Eye (tissue), 1 donor: Measurements from ENCODE around the gene EFNA1.

Source experiments
- DNase-seq: peaks from one replicate; pipeline ENCODE4 v3.0.0-alpha.2; 2015

Gene EFNA1, protein sequence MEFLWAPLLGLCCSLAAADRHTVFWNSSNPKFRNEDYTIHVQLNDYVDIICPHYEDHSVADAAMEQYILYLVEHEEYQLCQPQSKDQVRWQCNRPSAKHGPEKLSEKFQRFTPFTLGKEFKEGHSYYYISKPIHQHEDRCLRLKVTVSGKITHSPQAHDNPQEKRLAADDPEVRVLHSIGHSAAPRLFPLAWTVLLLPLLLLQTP

DNA sequence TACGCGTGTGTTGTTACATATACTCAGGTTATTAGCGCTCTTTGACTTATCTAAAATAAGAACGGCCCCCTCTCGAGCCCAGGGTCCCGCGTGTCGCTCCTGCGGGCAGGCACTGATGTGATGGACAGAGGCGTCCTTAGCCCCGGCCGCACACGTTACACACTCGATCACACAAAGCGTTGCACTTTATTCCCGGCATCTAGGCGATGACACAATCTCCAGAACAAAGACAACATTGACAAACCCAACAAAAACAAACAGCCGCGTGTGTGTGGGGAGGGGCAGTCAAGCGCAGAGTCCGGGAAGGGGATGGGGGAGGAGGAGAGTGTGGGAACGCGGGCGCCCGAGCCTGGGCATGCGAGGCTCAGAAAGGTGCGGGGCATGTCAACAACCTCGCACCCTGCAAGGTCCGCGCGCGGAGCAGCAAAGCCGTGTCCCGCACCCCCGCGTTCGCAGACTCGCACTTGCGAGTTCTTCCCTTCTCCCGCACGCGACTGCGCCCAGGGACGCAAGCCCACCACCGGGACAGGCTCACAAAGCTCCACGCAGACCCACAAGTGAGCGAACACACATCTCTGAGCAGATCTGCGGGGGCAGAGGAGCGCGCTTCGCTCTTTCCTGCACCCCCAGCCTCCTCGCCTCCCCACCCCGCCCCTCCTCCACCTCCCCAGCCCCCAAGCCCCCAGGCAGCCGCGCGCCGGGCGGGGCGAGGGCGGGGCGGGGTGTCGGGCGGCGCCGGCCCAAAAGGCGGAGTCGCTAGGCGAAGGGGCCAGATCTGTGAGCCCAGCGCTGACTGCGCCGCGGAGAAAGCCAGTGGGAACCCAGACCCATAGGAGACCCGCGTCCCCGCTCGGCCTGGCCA lies at the start of gene EFNA1:
TSS of gene EFNA1 (plus strand) at position 772 of the 862 bp plus-strand sequence. CDS start 102 bp downstream, outside the sequence.
- peak; percentile 83 for DNase-seq

DNA sequence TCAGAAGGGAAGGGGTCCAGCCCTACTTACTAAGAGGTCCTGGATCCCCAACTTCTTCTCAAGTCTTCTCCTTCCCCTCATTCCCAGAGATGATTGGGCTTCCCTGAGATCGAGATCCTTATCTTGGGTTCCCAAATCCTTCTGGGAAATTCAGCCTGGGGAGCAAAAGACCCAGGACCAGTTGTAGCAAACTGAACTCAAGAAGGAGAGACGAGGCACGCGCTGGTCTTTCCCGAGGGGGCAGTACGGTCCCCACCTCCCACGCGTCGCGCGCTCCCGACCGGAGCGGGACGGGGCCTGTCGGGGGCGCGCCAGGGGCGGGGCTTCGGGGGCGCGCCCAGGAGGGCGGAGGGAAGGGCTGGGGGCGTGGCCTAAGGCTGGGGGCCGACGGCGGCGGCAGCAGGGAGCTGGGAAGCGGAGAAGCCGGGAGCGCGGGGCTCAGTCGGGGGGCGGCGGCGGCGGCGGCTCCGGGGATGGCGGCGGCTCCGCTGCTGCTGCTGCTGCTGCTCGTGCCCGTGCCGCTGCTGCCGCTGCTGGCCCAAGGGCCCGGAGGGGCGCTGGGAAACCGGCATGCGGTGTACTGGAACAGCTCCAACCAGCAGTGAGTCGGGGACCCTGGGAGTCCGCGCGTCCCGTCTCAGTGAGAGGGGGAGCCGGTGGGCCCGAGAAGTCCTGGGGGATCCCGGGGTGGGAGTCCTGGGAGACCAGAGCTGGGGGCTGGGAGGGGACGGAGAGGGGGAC lies 49.0 kb upstream of the EFNA1 start, which contains the start of gene EFNA3:
TSS of gene EFNA3 (plus strand) at position 369 of the 741 bp plus-strand sequence. CDS start at position 474, 105 bp downstream.
- peak; percentile 89 for DNase-seq

DNA sequence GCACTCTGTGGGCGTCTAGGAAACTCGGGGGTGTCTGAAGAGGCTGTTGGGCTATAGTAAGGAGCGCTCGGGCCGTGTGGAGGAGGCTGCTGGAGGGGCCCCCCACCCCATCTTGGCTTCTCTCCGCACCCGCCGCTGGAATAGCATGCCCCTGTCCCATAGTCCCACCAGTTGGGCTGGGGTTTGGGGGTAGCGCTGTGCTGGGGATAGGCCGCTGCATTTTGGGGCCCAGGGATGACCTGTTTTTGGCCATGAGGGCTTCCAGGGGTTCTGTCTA lies 48.5 kb upstream of the EFNA1 start:
- DNase-seq, result peak; percentile 42

DNA sequence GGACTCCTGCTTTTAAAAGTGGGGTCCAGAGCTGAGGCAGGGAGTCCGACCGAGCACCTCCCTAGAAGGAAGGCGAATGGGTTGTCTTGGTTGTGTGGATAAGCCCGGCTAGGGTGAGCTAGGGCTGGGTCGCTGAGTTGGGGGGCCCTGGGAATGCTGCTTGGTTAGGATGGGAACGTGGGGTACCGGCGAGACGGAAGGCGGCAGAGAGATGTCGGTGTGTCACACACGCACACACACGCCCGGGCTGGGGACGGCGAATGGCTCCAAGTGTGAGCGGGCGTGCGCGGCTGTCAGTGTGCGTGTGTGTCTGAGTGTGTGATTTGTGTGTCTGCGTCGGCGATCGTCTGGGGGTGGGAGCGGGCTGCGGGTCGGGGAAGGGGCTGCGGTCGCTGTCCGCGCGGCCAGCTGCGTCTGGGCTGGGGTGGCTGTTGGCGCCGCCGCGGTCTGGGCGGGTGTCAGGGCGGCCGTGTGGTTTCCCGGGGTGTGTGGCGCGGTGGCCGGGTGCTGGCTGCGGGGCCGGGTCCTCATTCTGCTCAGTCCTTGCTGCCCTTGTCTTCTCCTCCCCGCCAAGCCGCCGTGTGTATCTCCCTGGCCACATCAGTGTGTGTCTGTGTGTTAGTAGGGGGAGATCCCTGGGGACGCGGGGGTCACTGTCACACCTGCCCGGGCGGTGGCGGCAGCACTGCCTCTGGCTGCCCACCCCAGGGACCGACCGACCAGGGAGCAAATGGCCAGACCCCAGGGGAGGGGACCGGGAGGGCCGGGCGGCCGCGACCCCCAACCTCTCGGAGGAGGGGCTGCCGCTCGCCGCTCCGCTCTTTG lies 48.0 kb upstream of the EFNA1 start:
- peak; percentile 74 for DNase-seq

DNA sequence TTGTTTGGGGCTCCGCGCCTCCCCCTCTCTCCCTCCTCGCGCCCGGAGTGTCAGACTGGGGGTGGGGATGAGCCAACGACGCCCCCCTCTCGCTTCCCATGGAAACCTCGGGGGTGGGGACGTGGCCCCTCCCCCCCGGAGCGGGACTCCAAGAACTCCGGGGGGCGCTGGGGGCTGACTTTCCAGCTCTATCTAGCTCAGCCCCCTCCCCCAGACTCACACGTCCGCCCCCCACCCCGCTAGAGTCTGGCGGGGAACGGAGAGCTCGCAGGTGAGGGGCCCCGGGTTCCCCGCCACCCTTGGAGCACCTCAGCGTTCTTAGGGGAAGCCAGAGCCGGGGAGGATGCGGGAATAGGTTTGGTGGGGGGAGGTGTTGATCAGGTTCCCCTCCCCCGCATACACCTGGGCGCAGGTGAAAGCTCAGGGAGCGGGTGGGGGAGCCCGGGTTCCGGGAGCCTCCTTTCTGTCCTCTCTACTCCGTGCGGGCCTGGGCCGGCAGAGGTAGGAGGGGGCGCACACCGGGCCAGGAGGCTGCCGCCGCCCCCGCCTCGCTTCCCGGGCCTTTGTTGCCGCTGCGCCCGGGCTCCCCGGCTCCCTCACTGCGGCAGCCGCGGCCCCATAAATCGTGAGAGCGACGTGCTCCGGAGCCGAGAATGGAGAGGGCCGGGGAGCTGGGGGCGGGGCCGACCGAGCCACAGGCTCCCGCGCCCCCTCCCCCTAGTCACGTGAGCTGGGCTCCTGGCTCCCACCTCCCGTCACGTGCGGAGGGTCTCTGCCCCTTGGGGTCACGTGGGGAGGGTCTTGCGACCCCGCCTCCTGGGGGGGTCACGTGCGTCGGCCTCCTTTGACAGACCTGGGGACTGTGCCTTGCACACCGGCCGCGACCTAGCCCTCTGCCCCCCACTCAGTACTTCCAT lies 47.1 kb upstream of the EFNA1 start:
- DNase-seq, result peak; percentile 95

DNA sequence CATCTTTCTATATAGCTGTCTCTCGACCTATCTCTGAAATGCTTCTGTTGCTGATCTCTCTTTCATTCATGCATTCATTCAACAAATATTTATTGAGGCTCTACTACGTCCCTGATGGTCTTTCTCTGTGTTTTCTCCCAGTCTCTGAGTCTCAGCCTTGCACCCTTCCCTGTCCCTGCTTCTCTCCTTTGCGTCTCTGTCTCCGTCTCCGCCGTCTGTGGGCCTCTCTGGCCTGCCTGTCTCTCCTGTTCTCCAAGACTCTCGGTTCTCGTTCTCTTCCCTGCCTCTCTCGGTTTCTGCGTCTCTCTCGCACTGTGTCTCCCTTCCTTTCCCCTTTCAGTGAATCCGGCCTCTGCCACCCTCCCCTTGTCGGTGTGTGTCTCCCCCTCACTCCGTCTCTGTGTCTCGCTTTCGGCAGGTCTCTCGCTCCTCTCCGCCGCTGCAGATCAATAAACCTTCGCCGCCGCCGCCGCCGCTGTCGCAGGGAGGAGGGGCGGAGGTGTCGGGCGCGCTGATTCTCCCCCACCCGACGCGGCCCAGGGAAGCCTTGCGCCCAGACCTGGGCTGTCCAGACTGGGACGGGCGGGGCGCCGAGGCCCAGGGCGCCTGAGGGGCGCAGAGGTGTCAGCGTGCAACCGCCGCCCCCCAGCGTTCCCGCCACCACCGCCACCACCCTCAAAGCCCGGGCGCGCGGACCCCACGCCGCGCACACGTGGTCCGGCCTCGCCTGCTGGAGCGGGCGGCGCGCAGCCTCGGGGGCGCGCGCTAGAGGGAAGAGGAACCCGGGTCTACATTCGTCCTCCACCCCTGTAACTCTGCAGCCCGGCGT lies 46.0 kb upstream of the EFNA1 start:
- DNase-seq, result peak; percentile 72

DNA sequence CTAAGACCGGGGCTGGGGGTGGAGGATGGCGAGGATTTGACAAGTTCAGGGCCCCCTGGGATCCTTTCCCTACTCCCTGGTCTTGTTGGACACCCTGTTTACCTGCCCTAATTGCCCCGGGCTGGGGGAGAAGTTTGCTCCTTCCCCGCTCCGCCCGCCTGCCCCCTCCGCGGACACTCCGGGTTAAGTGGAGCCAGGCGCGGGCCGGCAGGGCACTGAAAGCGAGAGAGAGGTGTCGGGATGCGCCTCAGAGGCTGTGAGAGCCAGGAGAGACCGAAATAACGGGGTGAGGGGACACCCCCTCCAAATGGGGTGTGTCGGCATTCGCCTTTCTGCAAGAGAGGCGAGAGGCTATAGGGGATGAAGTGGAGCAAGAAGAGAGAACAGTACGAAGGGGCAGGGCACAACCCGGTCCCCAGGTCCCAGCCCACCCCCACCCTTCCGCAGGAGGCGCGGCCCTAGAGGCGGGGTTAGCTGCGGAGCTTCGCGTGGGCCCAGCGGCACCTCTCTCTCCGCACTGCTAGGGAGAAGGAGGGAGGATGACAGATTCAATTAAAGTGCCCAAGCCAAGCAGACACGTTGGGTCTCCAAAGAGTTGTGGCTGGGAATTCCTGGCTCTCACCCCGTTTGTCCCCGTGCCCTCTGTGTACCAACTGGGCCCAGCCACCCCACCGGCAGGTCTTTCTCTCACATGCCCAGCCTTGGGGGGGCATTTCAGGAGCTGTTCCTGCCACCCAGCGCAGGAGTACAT lies 45.2 kb upstream of the EFNA1 start:
- peak; percentile 59 for DNase-seq

DNA sequence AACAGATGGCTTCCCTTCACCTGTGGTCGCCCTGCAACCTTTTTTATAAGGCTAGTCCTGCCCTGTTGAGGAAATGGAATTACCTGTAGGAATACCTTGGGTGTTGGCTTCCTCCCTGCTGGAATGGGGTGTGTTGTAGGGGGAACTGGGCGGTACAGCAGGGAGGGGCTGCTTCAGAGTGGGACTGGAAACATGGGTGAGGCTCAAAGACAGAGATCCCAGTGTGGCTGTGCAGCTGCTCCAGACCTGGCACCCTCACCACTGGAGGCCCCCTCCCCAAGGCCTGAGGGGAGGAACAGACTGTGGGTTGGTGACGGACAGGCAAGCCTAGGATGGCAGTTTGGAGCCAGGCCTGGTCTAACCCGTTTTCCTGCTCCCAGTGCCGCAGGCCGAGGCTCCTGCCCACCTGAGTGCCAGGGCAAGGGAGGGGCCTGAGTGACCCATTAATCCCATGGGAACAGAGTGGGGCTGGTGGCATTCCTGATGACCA lies 44.6 kb upstream of the EFNA1 start:
- no peak for DNase-seq

DNA sequence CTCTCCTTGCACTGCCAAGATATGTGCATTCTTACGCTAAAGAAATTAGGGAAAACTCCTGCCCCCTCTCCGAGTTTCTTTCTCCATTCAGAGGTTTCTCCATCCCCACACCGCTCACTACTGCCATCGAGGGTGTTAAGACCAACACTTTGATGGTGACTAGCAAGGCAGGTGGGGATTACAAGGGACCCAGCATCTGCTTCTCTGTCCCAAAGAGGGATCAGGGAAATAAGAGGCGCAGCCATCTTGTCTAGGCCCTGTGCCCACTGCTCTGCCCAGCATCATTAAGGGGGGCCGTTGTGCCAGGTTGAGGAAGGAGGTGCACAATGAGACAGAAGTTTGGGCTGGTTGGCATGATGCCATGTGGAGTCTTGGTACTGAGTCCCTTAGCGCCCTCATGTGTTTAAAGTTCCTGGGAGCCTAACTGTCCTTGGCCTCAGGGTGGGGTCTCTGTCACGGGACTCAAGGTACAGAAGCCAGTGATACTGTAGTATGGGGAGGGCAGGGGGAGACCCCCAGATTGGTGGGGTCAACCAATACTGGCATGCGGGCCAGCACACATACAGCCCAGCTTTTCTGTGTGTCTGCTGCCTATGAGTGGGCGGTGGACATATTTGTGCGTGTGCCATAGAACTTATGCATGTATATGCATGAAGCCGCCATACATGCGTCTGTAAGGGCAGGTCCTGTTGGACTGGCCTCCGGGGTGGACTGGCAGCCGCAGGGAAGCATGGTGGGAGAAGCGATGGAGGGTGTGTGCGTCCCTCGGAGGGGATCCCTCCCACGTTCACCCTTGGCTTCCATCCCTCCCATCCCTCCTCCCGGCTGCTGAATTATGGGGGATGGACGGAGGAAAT lies 43.6 kb upstream of the EFNA1 start:
- no peak for DNase-seq

DNA sequence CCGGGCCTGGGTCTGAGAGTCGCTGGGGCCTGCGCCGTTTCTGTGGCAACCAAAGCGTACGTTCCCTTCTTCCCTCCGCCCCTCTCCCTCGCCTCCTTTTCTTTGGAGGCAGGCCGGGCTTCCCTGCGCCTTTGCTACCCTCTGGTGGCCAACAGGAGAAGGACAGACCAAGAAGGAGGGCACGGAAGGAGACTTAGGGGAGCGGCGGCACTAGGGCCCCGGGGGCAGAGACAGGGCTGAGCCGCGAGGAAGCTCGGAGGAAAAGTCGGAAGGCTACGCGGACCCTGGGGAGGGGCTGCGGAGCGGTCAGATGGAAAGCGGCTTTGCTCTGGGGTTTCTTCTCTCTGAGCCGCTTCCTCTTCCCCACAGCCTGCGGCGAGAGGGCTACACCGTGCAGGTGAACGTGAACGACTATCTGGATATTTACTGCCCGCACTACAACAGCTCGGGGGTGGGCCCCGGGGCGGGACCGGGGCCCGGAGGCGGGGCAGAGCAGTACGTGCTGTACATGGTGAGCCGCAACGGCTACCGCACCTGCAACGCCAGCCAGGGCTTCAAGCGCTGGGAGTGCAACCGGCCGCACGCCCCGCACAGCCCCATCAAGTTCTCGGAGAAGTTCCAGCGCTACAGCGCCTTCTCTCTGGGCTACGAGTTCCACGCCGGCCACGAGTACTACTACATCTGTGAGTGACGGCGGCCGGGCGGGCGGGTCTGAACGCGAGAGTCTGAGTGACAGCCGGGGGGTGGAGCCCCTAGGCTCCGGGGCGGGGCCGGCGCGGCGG lies 42.8 kb upstream of the EFNA1 start:
- peak; percentile 100 for DNase-seq

DNA sequence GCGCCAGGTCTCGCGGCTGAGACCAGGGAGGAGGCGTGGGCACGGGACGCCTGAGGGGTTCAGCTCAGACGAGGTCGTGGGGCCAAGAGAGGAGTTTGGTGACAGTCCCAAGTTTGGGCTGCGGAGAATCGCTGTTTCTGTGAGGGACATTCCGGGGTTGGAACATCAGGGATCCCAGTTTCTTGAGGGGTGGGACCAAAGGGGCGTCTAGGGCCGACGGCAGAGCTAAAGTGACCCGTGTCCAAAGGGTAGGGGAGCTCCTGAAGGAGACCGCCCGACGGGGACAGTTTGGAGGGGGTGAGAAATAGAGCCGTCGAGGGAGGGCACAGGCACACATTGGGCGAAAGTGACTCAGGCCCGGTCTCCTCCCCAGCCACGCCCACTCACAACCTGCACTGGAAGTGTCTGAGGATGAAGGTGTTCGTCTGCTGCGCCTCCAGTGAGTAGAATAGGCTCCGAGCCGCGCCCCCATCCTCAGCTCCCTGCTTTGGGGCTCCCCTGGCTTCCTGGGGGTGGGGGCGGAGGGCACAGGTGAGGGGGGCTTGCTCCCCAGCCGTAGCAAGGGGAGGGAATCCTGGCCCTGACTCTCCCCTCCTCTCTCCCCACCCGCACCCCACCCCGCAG lies 42.1 kb upstream of the EFNA1 start:
- DNase-seq, result no peak

DNA sequence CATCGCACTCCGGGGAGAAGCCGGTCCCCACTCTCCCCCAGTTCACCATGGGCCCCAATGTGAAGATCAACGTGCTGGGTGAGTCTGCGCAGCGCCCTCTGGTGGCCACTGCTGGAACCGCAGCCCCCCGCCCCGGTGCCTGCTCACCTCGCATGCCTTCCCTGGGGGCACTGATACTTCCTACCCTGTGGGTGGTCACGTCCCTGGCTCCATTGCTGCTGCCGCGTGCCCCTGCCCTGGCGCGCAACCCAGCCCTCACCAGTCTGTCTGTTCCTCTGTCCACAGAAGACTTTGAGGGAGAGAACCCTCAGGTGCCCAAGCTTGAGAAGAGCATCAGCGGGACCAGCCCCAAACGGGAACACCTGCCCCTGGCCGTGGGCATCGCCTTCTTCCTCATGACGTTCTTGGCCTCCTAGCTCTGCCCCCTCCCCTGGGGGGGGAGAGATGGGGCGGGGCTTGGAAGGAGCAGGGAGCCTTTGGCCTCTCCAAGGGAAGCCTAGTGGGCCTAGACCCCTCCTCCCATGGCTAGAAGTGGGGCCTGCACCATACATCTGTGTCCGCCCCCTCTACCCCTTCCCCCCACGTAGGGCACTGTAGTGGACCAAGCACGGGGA lies 41.4 kb upstream of the EFNA1 start:
- DNase-seq, result peak; percentile 86

DNA sequence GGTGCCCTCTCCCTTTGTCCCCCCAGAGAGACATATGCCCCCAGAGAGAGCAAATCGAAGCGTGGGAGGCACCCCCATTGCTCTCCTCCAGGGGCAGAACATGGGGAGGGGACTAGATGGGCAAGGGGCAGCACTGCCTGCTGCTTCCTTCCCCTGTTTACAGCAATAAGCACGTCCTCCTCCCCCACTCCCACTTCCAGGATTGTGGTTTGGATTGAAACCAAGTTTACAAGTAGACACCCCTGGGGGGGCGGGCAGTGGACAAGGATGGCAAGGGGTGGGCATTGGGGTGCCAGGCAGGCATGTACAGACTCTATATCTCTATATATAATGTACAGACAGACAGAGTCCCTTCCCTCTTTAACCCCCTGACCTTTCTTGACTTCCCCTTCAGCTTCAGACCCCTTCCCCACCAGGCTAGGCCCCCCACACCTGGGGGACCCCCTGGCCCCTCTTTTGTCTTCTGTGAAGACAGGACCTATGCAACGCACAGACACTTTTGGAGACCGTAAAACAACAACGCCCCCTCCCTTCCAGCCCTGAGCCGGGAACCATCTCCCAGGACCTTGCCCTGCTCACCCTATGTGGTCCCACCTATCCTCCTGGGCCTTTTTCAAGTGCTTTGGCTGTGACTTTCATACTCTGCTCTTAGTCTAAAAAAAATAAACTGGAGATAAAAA lies 40.7 kb upstream of the EFNA1 start:
- DNase-seq, result no peak

DNA sequence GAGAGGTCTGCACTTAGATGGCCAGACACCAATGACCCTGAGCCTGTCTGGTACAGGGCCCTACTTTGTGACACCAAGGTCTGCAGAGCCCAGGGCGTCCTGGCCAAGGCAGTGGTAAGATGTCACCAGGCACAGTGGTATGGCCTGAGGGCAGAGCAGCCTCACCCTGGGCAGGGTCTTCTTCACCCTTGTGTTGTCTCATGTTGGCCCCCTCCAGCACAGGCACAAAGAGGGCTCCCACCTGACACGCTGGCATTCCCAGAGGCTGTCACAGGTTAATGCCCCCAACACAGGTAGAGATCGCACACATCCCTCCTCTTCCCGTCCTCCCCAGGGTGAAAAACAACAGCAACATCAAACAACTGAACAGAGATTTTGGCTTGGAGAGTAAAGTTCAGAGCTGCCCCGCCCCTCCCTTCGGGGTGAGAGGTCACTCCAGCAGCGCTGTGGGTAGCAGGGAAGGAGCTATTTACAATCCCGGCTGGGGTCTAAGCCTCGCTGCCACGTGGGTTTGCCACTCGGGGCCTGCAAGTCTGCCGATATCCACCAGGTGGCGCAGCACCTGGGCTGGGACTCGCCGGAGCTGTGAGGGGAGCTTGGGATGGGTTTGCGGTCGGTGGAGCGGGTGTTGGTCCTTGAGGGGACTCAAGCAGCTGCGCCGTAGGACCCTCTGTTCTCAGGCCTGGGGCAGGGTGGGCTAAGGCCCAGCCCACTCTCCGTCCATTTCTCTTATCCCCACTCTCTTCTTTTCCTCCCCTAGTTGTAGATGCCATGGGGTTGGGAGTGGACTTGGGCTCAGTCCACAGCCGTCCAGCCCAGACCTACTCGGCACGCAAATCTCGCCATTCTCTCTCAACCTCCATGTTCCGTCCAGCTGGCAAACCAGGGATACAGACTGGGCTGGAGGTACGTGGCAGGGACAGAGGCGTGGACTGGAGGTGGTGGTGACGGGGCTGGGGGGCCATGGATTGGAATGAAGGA lies 36.3 kb upstream of the EFNA1 start:
- DNase-seq, result peak; percentile 94

DNA sequence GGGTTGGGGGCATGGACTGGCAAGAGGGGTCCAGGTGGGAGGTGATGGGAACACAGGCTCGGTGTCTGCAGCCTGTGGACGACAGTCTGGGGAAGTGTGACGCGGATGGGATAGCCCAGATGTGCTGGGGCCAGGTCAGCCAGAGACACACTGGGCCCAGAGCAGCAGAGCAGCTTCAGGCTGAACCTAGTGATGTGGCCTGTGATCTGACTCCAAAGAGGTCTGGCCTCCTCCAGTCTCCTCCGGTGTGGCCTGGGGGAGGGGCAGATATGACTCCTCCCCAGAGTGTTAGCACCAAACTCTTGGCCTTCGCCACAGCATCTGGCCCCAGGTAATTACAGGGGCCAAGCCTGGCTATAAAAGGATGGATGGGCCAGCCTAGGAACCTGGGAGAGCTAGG lies 35.5 kb upstream of the EFNA1 start:
- no peak for DNase-seq
